ENCODE results near the gene CASP6.

CASP6 gene

GRCh38 chr4:109648997-109649575 is 54.2 kb downstream of the CASP6 start:
- TF ChIP-seq CTCF (IDR thresholded peaks at IDR 0.05; ENCODE audit: low read depth, low read length), result no peak
- H3K4me3 ChIP-seq (ENCODE audit: low read depth, low read length), result no peak overlapping the region
- no peak overlapping the region for H3K27ac ChIP-seq
- H3K36me3 ChIP-seq, result no peaks in the 10 kb centered on the region
- no peaks in the 10 kb centered on the region for H3K27me3 ChIP-seq (ENCODE audit: insufficient read depth, low read depth, severe bottlenecking)
- no peaks in the 10 kb centered on the region for H3K9me3 ChIP-seq (ENCODE audit: severe bottlenecking)
- DNase-seq, result no peak

GRCh38 chr4:109648266-109648996 is 54.8 kb downstream of the CASP6 start:
- no peaks in the 10 kb centered on the region for H3K36me3 ChIP-seq
- no peak overlapping the region for H3K4me3 ChIP-seq (ENCODE audit: low read depth, low read length)
- TF ChIP-seq CTCF (IDR thresholded peaks at IDR 0.05; ENCODE audit: low read depth, low read length), result no peak
- DNase-seq, result no peak
- no peaks in the 10 kb centered on the region for H3K27me3 ChIP-seq (ENCODE audit: insufficient read depth, low read depth, severe bottlenecking)
- no peaks in the 10 kb centered on the region for H3K9me3 ChIP-seq (ENCODE audit: severe bottlenecking)
- no peak overlapping the region for H3K27ac ChIP-seq

GRCh38 chr4:109645874-109646710 is 57.2 kb downstream of the CASP6 start:
- no peaks in the 10 kb centered on the region for H3K36me3 ChIP-seq
- DNase-seq, result no peak
- no peak for TF ChIP-seq CTCF (IDR thresholded peaks at IDR 0.05; ENCODE audit: low read depth, low read length)
- H3K27ac ChIP-seq, result no peak overlapping the region
- no peaks in the 10 kb centered on the region for H3K27me3 ChIP-seq (ENCODE audit: insufficient read depth, low read depth, severe bottlenecking)
- no peaks in the 10 kb centered on the region for H3K9me3 ChIP-seq (ENCODE audit: severe bottlenecking)
- H3K4me3 ChIP-seq (ENCODE audit: low read depth, low read length), result no peak overlapping the region

- TF ChIP-seq CTCF (IDR thresholded peaks at IDR 0.05; ENCODE audit: low read depth, low read length), result no peak
Observed at GRCh38 chr4:109640644-109641043, 62.6 kb downstream of the CASP6 start.

More at GRCh38 chr4:109640644-109641043, 62.6 kb downstream of the CASP6 start:
- Histone ChIP-seq H3K4me3 (ENCODE audit: low read depth, low read length) (no peak overlapping the region), H3K27me3 (ENCODE audit: insufficient read depth, low read depth, severe bottlenecking) (no peaks in the 10 kb centered on the region), H3K27ac (no peak overlapping the region), H3K9me3 (ENCODE audit: severe bottlenecking) (no peaks in the 10 kb centered on the region), H3K36me3 (no peaks in the 10 kb centered on the region)
- no peak for DNase-seq
